Mucosa of rectum (tissue), 2 donors: ENCODE data around the gene RUNX2.

ENCODE experiments used
- H3K27ac ChIP-seq, 2 donors: one replicate each; pipeline ENCODE4 v1.7.0; 2013; ENCODE audit warnings: inconsistent platforms in 2 of 2, low read depth in 2 of 2, low read length in 2 of 2
- H3K27me3 ChIP-seq, 2 donors: one replicate each; pipeline ENCODE4 v1.7.0; 2013; ENCODE audit warnings: low read length in 2 of 2; ENCODE audit not compliant: control insufficient read depth in 2 of 2, insufficient read depth in 2 of 2
- H3K36me3 ChIP-seq, 2 donors: one replicate each; pipeline ENCODE4 v1.7.0; 2013; ENCODE audit warnings: low read length in 2 of 2; ENCODE audit not compliant: control insufficient read depth in 2 of 2, insufficient read depth in 2 of 2
- H3K4me1 ChIP-seq, 2 donors: one replicate each; pipeline ENCODE4 v1.7.0; 2013; ENCODE audit warnings: low read length in 2 of 2, mild to moderate bottlenecking in 1 of 2; ENCODE audit not compliant: control insufficient read depth in 2 of 2, insufficient read depth in 2 of 2
- H3K4me3 ChIP-seq, 2 donors: one replicate each; pipeline ENCODE4 v1.7.0; 2013; ENCODE audit warnings: low read length in 2 of 2
- H3K9ac ChIP-seq, 2 donors: one replicate each; pipeline ENCODE4 v1.7.0; 2013; ENCODE audit warnings: low read length in 2 of 2, low read depth in 1 of 2, mild to moderate bottlenecking in 1 of 2
- H3K9me3 ChIP-seq, 2 donors: one replicate each; pipeline ENCODE4 v1.7.0; 2013; ENCODE audit warnings: low read length in 2 of 2; ENCODE audit not compliant: control insufficient read depth in 2 of 2
- donor health status: healthy.
- donor health status: Normal muscosa, but diverticular disease.

The RUNX2 gene

GRCh38 chr6:45647341-45648261, 319.5 kb downstream of the RUNX2 start:
- Histone ChIP-seq H3K9ac (no peak overlapping the region), H3K36me3 (no peaks in the 10 kb centered on the region), H3K4me3 (no peak overlapping the region)

GRCh38 chr6:45648262-45648620, 320.1 kb downstream of the RUNX2 start:
- Histone ChIP-seq H3K27ac (no peak overlapping the region), H3K36me3 (no peaks in the 10 kb centered on the region), H3K4me3 (no peak overlapping the region), H3K27me3 (no peaks in the 10 kb centered on the region), H3K9ac (no peak overlapping the region), H3K9me3 (no peaks in the 10 kb centered on the region), H3K4me1 (no peaks in the 10 kb centered on the region)

More at GRCh38 chr6:45647341-45648261, 319.5 kb downstream of the RUNX2 start:
- no peaks in the 10 kb centered on the region for H3K4me1 ChIP-seq
- no peaks in the 10 kb centered on the region for H3K27me3 ChIP-seq
- no peak overlapping the region for H3K27ac ChIP-seq
- no peaks in the 10 kb centered on the region for H3K9me3 ChIP-seq

- no peaks in the 10 kb centered on the region for H3K27me3 ChIP-seq
- no peaks in the 10 kb centered on the region for H3K4me1 ChIP-seq
- H3K27ac ChIP-seq = no peak overlapping the region
- H3K9me3 ChIP-seq = no peaks in the 10 kb centered on the region
- H3K9ac ChIP-seq = no peak overlapping the region
- no peak overlapping the region for H3K4me3 ChIP-seq
- no peaks in the 10 kb centered on the region for H3K36me3 ChIP-seq
Observed at GRCh38 chr6:45650524-45651135, 322.5 kb downstream of the RUNX2 start.

- Histone ChIP-seq H3K4me1 (no peaks in the 10 kb centered on the region), H3K9me3 (no peaks in the 10 kb centered on the region), H3K36me3 (no peaks in the 10 kb centered on the region), H3K27me3 (no peaks in the 10 kb centered on the region), H3K27ac (no peak overlapping the region), H3K4me3 (no peak overlapping the region), H3K9ac (no peak overlapping the region)
Observed at GRCh38 chr6:45651301-45651700, 323.2 kb downstream of the RUNX2 start.

- no peaks in the 10 kb centered on the region for H3K36me3 ChIP-seq
- H3K9ac ChIP-seq = no peak overlapping the region
- no peaks in the 10 kb centered on the region for H3K4me1 ChIP-seq
- H3K4me3 ChIP-seq = no peak overlapping the region
- H3K27ac ChIP-seq = no peak overlapping the region
- no peaks in the 10 kb centered on the region for H3K27me3 ChIP-seq
- H3K9me3 ChIP-seq = no peaks in the 10 kb centered on the region
Observed at GRCh38 chr6:45652416-45652815, 324.3 kb downstream of the RUNX2 start.

GRCh38 chr6:45653117-45653883, 325.2 kb downstream of the RUNX2 start:
- Histone ChIP-seq H3K9me3 (no peaks in the 10 kb centered on the region), H3K27me3 (no peaks in the 10 kb centered on the region), H3K4me3 (no peak overlapping the region), H3K9ac (no peak overlapping the region), H3K4me1 (no peaks in the 10 kb centered on the region), H3K36me3 (no peaks in the 10 kb centered on the region), H3K27ac (no peak overlapping the region)

- Histone ChIP-seq H3K27me3 (no peaks in the 10 kb centered on the region), H3K4me1 (no peaks in the 10 kb centered on the region), H3K9me3 (no peaks in the 10 kb centered on the region), H3K36me3 (no peaks in the 10 kb centered on the region), H3K4me3 (no peak overlapping the region), H3K9ac (no peak overlapping the region), H3K27ac (no peak overlapping the region)
Observed at GRCh38 chr6:45654673-45655072, 326.5 kb downstream of the RUNX2 start.

GRCh38 chr6:45655745-45656476, 327.8 kb downstream of the RUNX2 start:
- Histone ChIP-seq H3K36me3 (no peaks in the 10 kb centered on the region), H3K27ac (no peak overlapping the region), H3K4me3 (no peak overlapping the region), H3K9me3 (no peaks in the 10 kb centered on the region), H3K27me3 (no peaks in the 10 kb centered on the region), H3K4me1 (no peaks in the 10 kb centered on the region), H3K9ac (no peak overlapping the region)

GRCh38 chr6:45657226-45657625, 329.1 kb downstream of the RUNX2 start:
- H3K36me3 ChIP-seq = no peaks in the 10 kb centered on the region
- H3K4me3 ChIP-seq = no peak overlapping the region
- H3K4me1 ChIP-seq = no peaks in the 10 kb centered on the region
- H3K9me3 ChIP-seq = no peaks in the 10 kb centered on the region
- no peak overlapping the region for H3K9ac ChIP-seq
- H3K27me3 ChIP-seq = peaks cover 5 to 6% of the 10 kb centered on the region in 2 donors
- H3K27ac ChIP-seq = no peak overlapping the region
